K562 (cell line): ENCODE data around the gene FAM89B. TPM values are rescaled to one million over a fixed set of nuclear protein-coding genes. Genes with fewer than 3 reads are reported as not detected.

Experiments used
- AFF1 ChIP-seq, 2 experiments: fragments of 450-650 bp; IDR thresholded peaks; 2 replicates each; pipeline ENCODE4 v1.6.1; 2018; ENCODE audit warnings: mild to moderate bottlenecking in 2 of 2, low read depth in 1 of 2; ENCODE audit not compliant: partially characterized antibody in 2 of 2
- CHD4 ChIP-seq: fragments of 200-600 bp; sonication (generic); IDR thresholded peaks from 3 replicates; pipeline ENCODE4 v1.6.1; 2012; ENCODE audit warnings: low read depth, mild to moderate bottlenecking, mixed read lengths, low read length, inconsistent platforms; ENCODE audit not compliant: insufficient read depth, insufficient replicate concordance, poor library complexity, severe bottlenecking
- DPF2 ChIP-seq: fragments of 450-650 bp; IDR thresholded peaks from 2 replicates; pipeline ENCODE4 v1.6.1; 2016
- FOXA1 ChIP-seq: fragments of 450-650 bp; IDR thresholded peaks from 2 replicates; pipeline ENCODE4 v1.6.1; 2016; ENCODE audit warnings: mild to moderate bottlenecking, borderline replicate concordance
- GTF2A2 ChIP-seq: IDR thresholded peaks from 2 replicates; pipeline ENCODE4 v1.6.1; 2016; ENCODE audit warnings: mild to moderate bottlenecking, missing genetic modification characterization, missing compliant biosample characterization
- HDAC2 ChIP-seq: fragments of 450-650 bp; IDR thresholded peaks from 2 replicates; pipeline ENCODE4 v1.6.1; 2016; ENCODE audit warnings: mild to moderate bottlenecking
- JUND ChIP-seq, 2 experiments: IDR thresholded peaks; 2 replicates in 1 of 2; 3 replicates in 1 of 2; pipeline ENCODE4 v1.6.1; 2011; ENCODE audit warnings: borderline replicate concordance in 2 of 2, low read depth in 2 of 2, low read length in 2 of 2, improper control_type of control experiment in 1 of 2, missing biosample characterization in 1 of 2, missing genetic modification characterization in 1 of 2, missing genetic modification reagents in 1 of 2
- KDM5B ChIP-seq: fragments of 200-600 bp; sonication (generic); IDR thresholded peaks from 2 replicates; pipeline ENCODE4 v1.6.1; 2012; ENCODE audit warnings: low read depth, mild to moderate bottlenecking, moderate library complexity, low read length, control low read depth, inconsistent platforms; ENCODE audit not compliant: insufficient replicate concordance
- KHSRP ChIP-seq: fragments of 450-650 bp; IDR thresholded peaks from 2 replicates; pipeline ENCODE4 v1.6.1; 2017
- NFE2 ChIP-seq: IDR thresholded peaks from 2 replicates; pipeline ENCODE4 v1.6.1; 2014; ENCODE audit warnings: antibody characterized with exemption, low read depth
- PCBP2 ChIP-seq: fragments of 200-400 bp; formaldehyde crosslinking; IDR thresholded peaks from 2 replicates; pipeline ENCODE4 v1.6.1; 2018; ENCODE audit warnings: low read length, low read depth, mild to moderate bottlenecking, moderate library complexity; ENCODE audit not compliant: poor library complexity, severe bottlenecking
- PHB2 ChIP-seq: fragments of 450-650 bp; IDR thresholded peaks from 2 replicates; pipeline ENCODE4 v1.6.1; 2017; ENCODE audit warnings: low read depth
- PRPF4 ChIP-seq: fragments of 200-400 bp; formaldehyde crosslinking; IDR thresholded peaks from one replicate; pipeline ENCODE4 v1.6.1; 2017; ENCODE audit warnings: low read length, low read depth, mild to moderate bottlenecking; ENCODE audit not compliant: insufficient read depth, poor library complexity, severe bottlenecking
- SAP30 ChIP-seq: fragments of 200-600 bp; sonication (generic); IDR thresholded peaks from 2 replicates; pipeline ENCODE4 v1.6.1; 2012; ENCODE audit warnings: borderline replicate concordance, low read depth, mild to moderate bottlenecking, moderate library complexity, low read length, control low read depth, inconsistent platforms; ENCODE audit not compliant: insufficient read depth, poor library complexity, severe bottlenecking
- SIN3A ChIP-seq, 2 experiments: fragments of 150-350 bp in 1 of 2; IDR thresholded peaks; 2 replicates each; pipeline ENCODE4 v1.6.1; 2011 to 2016; ENCODE audit warnings: borderline replicate concordance in 2 of 2, low read depth in 2 of 2, low read length in 2 of 2, mild to moderate bottlenecking in 2 of 2, moderate library complexity in 2 of 2; ENCODE audit not compliant: control insufficient read depth in 1 of 2
- SMARCC2 ChIP-seq: fragments of 450-650 bp; IDR thresholded peaks from 2 replicates; pipeline ENCODE4 v1.6.1; 2017; ENCODE audit warnings: antibody characterized with exemption, moderate library complexity, mild to moderate bottlenecking, low read depth
- SP2 ChIP-seq: IDR thresholded peaks from 2 replicates; pipeline ENCODE4 v1.6.1; 2011; ENCODE audit warnings: mild to moderate bottlenecking, low read depth, low read length, moderate library complexity; ENCODE audit not compliant: poor library complexity, severe bottlenecking; ENCODE audit errors: extremely low read depth
- TARDBP ChIP-seq: fragments of 450-650 bp; IDR thresholded peaks from 2 replicates; pipeline ENCODE4 v1.6.1; 2016
- U2AF1 ChIP-seq: fragments of 200-400 bp; formaldehyde crosslinking; optimal IDR thresholded peaks from 2 replicates; pipeline ENCODE3; 2017; ENCODE audit warnings: mild to moderate bottlenecking, low read depth, low read length, moderate library complexity
- ZBTB7A ChIP-seq: IDR thresholded peaks from 2 replicates; pipeline ENCODE4 v1.6.1; 2011; ENCODE audit warnings: low read depth, mild to moderate bottlenecking, low read length, moderate library complexity, borderline replicate concordance; ENCODE audit not compliant: control insufficient read depth
- ZEB2 ChIP-seq: fragments of 450-650 bp; IDR thresholded peaks from 2 replicates; pipeline ENCODE4 v1.6.1; 2016
- ZNF12 ChIP-seq: sonication (generic); formaldehyde crosslinking; IDR thresholded peaks from 2 replicates; pipeline ENCODE4 v1.4.0; 2020; ENCODE audit warnings: mild to moderate bottlenecking, missing genetic modification reagents
- ZNF408 ChIP-seq: fragments of 250-450 bp; sonication (Bioruptor Pico); IDR thresholded peaks from 2 replicates; pipeline ENCODE4 v1.4.0; 2020; ENCODE audit warnings: low read depth, mild to moderate bottlenecking, moderate library complexity
- ZNF696 ChIP-seq: fragments of 250-450 bp; sonication (Bioruptor Pico); conservative IDR thresholded peaks from 2 replicates; pipeline ENCODE4 v1.4.0; 2020; ENCODE audit warnings: mild to moderate bottlenecking, moderate library complexity
- polyA plus RNA-seq, 8 experiments: library from polyadenylated mRNA; depleted of rRNA in 4 of 8; stranded (reverse) in 5 of 8; unstranded in 3 of 8; fragments of >200 nt; fragmentation: Nextera tagmentation in 2 of 8; fragmentation: Illumina TruSeq in 1 of 8; extraction: Ambion mirVana in 2 of 8; extraction: Trizol in 1 of 8; gene quantifications; 2 replicates each; pipeline versions ENCODE4 v1.2.1 to v1.2.3, GENCODE V29; 2011 to 2014; ENCODE audit warnings: inconsistent platforms in 1 of 8, missing spikeins in 1 of 8
- total RNA-seq, 7 experiments: library from RNA; depleted of rRNA in 6 of 7; stranded (reverse); fragments of >200 nt in 6 of 7; fragmentation: Illumina TruSeq in 2 of 7; extraction: Trizol in 2 of 7; gene quantifications; 2 replicates each; pipeline versions ENCODE4 v1.2.1 to v1.2.3, GENCODE V29; 2011 to 2021; ENCODE audit warnings: low replicate concordance in 1 of 7

The FAM89B gene
- total and polyA plus RNA-seq, 9 of the 15 experiments (the other 6 are each of a cell fraction or from before 2014, with no cell fraction given) = 0.32 to 27.6 (median 11.9) TPM

GRCh38 chr11:65574811-65575567 is 2.7 kb downstream of the FAM89B start (continued):
- TF ChIP-seq JUND (IDR thresholded peaks at IDR 0.05; ENCODE audit: borderline replicate concordance, low read depth, low read length) (peak; percentile 42; the same call in 1 of the 2 replicates), JUND (tag; IDR thresholded peaks at IDR 0.05; ENCODE audit: borderline replicate concordance, low read depth, low read length) (peak; percentile 39; the same call in 2 of the 3 replicates), SMARCC2 (peak; percentile 62; the same call in 1 of the 2 replicates), HDAC2 (peak; percentile 100), SIN3A (IDR thresholded peaks at IDR 0.05; ENCODE audit: borderline replicate concordance in 2 of 2, control insufficient read depth in 1 of 2, low read depth in 2 of 2, low read length in 2 of 2) (peak in 1 of 2 experiments; percentile 82; a peak in 1 of 4 replicates), KHSRP (no peak), GTF2A2 (tag) (no peak), U2AF1 (no peak), PCBP2 (no peak), PHB2 (peak; percentile 38; the same call in 1 of the 2 replicates), SP2 (no peak), DPF2 (peak; percentile 85), ZNF408 (CRISPR knock-in tag) (no peak), ZBTB7A (no peak), SAP30 (peak; percentile 74), ZNF696 (CRISPR knock-in tag) (no peak), PRPF4 (no peak), TARDBP (no peak), AFF1 (IDR thresholded peaks at IDR 0.05; ENCODE audit: low read depth in 1 of 2, partially characterized antibody in 2 of 2) (peak in 1 of 2 experiments; percentile 50), FOXA1 (no peak), ZEB2 (peak; percentile 90), ZNF12 (CRISPR knock-in tag) (no peak), CHD4 (peak; percentile 100), KDM5B (peak; percentile 39), NFE2 (no peak)
